ENCODE measurements around the gene KIAA1191.
"Not testable (repeated sequence)": the region's sequence is repeated elsewhere in the genome, so short reads cannot be mapped to it uniquely, and the experiment has no call there.

KIAA1191 gene

DNA sequence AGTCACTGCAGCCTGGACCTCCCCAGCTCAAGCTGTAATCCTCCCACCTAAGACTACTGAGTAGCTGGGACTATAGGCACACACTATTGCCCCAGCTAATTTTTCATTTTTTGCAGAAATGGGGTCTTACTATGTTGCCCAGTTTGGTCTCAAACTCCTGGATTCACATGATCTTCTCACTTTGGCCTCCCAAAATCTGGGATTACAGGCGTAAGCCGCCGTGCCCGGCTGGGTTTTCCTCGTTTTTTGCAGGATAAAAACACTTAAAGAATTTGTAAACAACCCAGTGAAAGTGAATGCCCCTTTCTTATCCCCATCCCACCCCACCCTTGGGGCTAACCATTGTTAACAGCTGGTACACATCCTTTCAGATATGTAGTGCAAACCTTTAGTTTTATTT is 47.0 kb upstream of the KIAA1191 start:
- no peaks in the 10 kb centered on the region for H3F3A ChIP-seq (ENCODE audit: low read depth)
- no peaks in the 10 kb centered on the region for H3K79me2 ChIP-seq (ENCODE audit: insufficient read depth, low read length)

DNA sequence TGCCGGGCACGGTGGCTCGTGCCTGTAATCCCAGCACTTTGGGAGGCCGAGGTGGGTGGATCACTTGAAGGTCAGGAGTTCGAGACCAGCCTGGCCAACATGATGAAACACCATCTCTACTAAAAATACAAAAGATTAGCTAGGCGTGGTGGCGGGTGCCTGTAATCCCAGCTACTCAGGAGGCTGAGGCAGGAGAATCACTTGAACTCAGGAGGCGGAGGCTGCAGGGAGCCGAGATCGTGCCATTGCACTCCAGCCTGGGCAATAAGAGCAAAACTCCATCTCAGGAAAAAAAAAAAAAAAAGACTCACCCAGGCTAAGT is 46.6 kb upstream of the KIAA1191 start:
- H3K9ac ChIP-seq (ENCODE audit: low read depth, low read length, poor library complexity, severe bottlenecking); H3K4me2 ChIP-seq (ENCODE audit: low read depth, low read length, poor library complexity, severe bottlenecking); H3K9me3 ChIP-seq (ENCODE audit: insufficient read depth, low read depth, low read length); H3K27me3 ChIP-seq (ENCODE audit: insufficient read depth, low read length, poor library complexity, severe bottlenecking); H3K9me2 ChIP-seq (replicated peaks; ENCODE audit: low read depth, low read length); H3F3A ChIP-seq (ENCODE audit: low read depth); H3K79me2 ChIP-seq (ENCODE audit: insufficient read depth, low read length); H4K20me1 ChIP-seq (ENCODE audit: insufficient read depth, low read length, poor library complexity, severe bottlenecking); H3K4me1 ChIP-seq (ENCODE audit: insufficient read depth, low read length, poor library complexity, severe bottlenecking); H3K36me3 ChIP-seq (ENCODE audit: insufficient read depth, low read length); H2AFZ ChIP-seq (ENCODE audit: low read length); H3K4me3 ChIP-seq (ENCODE audit: low read length, poor library complexity, severe bottlenecking): not testable (repeated sequence)

More for the DNA sequence above, 47.0 kb upstream of the KIAA1191 start:
- TF ChIP-seq, protein P1, sequence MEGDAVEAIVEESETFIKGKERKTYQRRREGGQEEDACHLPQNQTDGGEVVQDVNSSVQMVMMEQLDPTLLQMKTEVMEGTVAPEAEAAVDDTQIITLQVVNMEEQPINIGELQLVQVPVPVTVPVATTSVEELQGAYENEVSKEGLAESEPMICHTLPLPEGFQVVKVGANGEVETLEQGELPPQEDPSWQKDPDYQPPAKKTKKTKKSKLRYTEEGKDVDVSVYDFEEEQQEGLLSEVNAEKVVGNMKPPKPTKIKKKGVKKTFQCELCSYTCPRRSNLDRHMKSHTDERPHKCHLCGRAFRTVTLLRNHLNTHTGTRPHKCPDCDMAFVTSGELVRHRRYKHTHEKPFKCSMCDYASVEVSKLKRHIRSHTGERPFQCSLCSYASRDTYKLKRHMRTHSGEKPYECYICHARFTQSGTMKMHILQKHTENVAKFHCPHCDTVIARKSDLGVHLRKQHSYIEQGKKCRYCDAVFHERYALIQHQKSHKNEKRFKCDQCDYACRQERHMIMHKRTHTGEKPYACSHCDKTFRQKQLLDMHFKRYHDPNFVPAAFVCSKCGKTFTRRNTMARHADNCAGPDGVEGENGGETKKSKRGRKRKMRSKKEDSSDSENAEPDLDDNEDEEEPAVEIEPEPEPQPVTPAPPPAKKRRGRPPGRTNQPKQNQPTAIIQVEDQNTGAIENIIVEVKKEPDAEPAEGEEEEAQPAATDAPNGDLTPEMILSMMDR (conservative IDR thresholded peaks at IDR 0.05; ENCODE audit: low read length), result no peak
- TF ChIP-seq EZH2phosphoT487 (IDR thresholded peaks at IDR 0.05; ENCODE audit: borderline replicate concordance), result no peak
- H3K4me2 ChIP-seq (ENCODE audit: low read depth, low read length, poor library complexity, severe bottlenecking), result no peak overlapping the region
- no peak overlapping the region for H3K4me3 ChIP-seq (ENCODE audit: low read length, poor library complexity, severe bottlenecking)
- no peaks in the 10 kb centered on the region for H3K36me3 ChIP-seq (ENCODE audit: insufficient read depth, low read length)
- no peaks in the 10 kb centered on the region for H3K9me3 ChIP-seq (ENCODE audit: insufficient read depth, low read depth, low read length)
- H4K20me1 ChIP-seq (ENCODE audit: insufficient read depth, low read length, poor library complexity, severe bottlenecking), result no peaks in the 10 kb centered on the region
- H3K27me3 ChIP-seq (ENCODE audit: insufficient read depth, low read length, poor library complexity, severe bottlenecking), result no peaks in the 10 kb centered on the region
- H2AFZ ChIP-seq (ENCODE audit: low read length), result no peak overlapping the region
- H3K9ac ChIP-seq (ENCODE audit: low read depth, low read length, poor library complexity, severe bottlenecking), result no peak overlapping the region
- H3K9me2 ChIP-seq (replicated peaks; ENCODE audit: low read depth, low read length), result no peaks in the 10 kb centered on the region
- no peaks in the 10 kb centered on the region for H3K4me1 ChIP-seq (ENCODE audit: insufficient read depth, low read length, poor library complexity, severe bottlenecking)

DNA sequence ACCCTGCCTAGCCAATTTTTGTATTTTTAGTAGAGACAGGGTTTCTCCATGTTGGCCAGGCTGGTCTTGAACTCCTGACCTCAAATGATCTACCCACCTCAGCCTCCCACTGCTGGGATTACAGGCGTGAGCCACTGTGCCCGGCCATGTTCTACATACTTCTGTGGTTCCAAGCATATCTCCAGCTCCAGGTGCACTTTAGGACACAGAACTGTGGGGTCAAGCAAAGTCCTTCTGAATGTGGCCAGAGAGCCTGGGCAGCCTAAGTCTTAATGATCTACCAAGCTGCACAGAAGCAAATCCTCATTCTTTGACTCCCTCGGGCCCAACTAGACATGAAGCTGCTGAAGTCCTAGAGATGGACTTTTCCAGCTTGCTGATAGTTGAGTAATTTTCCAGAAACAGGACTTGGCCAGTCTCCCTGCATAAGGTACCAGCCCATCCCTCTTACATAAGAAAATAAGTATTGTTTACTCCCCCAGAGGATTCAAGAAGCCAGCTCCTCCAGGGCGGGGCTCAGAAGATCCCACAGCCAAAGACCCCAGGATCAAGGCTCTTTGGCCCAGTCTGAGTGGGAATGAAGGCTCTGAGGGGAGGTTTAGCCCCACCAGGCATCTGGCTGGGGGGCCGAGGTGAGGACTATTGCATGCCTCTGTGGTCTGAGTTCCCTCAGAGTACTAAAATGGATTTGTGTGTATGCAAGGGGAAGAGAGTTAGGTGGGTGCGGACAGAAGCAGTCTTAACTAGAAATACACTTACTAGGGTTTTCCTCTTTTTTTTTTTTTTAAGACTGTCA is 46.1 kb upstream of the KIAA1191 start:
- Histone ChIP-seq H4K20me1 (ENCODE audit: insufficient read depth, low read length, poor library complexity, severe bottlenecking) (no peaks in the 10 kb centered on the region), H2AFZ (ENCODE audit: low read length) (no peak overlapping the region), H3K4me1 (ENCODE audit: insufficient read depth, low read length, poor library complexity, severe bottlenecking) (no peaks in the 10 kb centered on the region), H3K4me2 (ENCODE audit: low read depth, low read length, poor library complexity, severe bottlenecking) (no peak overlapping the region), H3K9me3 (ENCODE audit: insufficient read depth, low read depth, low read length) (no peaks in the 10 kb centered on the region), H3K4me3 (ENCODE audit: low read length, poor library complexity, severe bottlenecking) (no peak overlapping the region), H3K36me3 (ENCODE audit: insufficient read depth, low read length) (no peaks in the 10 kb centered on the region), H3K9ac (ENCODE audit: low read depth, low read length, poor library complexity, severe bottlenecking) (no peak overlapping the region), H3K27me3 (ENCODE audit: insufficient read depth, low read length, poor library complexity, severe bottlenecking) (no peaks in the 10 kb centered on the region), H3K79me2 (ENCODE audit: insufficient read depth, low read length) (no peaks in the 10 kb centered on the region), H3K9me2 (replicated peaks; ENCODE audit: low read depth, low read length) (no peaks in the 10 kb centered on the region), H3F3A (ENCODE audit: low read depth) (no peaks in the 10 kb centered on the region)
- TF ChIP-seq, protein P1 (conservative IDR thresholded peaks at IDR 0.05; ENCODE audit: low read length), result no peak
- no peak for TF ChIP-seq EZH2phosphoT487 (IDR thresholded peaks at IDR 0.05; ENCODE audit: borderline replicate concordance)

- Histone ChIP-seq H3K9me3 (ENCODE audit: insufficient read depth, low read depth, low read length) (no peaks in the 10 kb centered on the region), H4K20me1 (ENCODE audit: insufficient read depth, low read length, poor library complexity, severe bottlenecking) (no peaks in the 10 kb centered on the region), H3K79me2 (ENCODE audit: insufficient read depth, low read length) (no peaks in the 10 kb centered on the region), H3K9me2 (replicated peaks; ENCODE audit: low read depth, low read length) (no peaks in the 10 kb centered on the region), H2AFZ (ENCODE audit: low read length) (no peak overlapping the region), H3K36me3 (ENCODE audit: insufficient read depth, low read length) (no peaks in the 10 kb centered on the region), H3F3A (ENCODE audit: low read depth) (no peaks in the 10 kb centered on the region), H3K4me2 (ENCODE audit: low read depth, low read length, poor library complexity, severe bottlenecking) (no peak overlapping the region), H3K4me3 (ENCODE audit: low read length, poor library complexity, severe bottlenecking) (no peak overlapping the region), H3K9ac (ENCODE audit: low read depth, low read length, poor library complexity, severe bottlenecking) (no peak overlapping the region), H3K4me1 (ENCODE audit: insufficient read depth, low read length, poor library complexity, severe bottlenecking) (no peaks in the 10 kb centered on the region), H3K27me3 (ENCODE audit: insufficient read depth, low read length, poor library complexity, severe bottlenecking) (no peaks in the 10 kb centered on the region)
- TF ChIP-seq, protein P1 (conservative IDR thresholded peaks at IDR 0.05; ENCODE audit: low read length), result no peak
- TF ChIP-seq EZH2phosphoT487 (IDR thresholded peaks at IDR 0.05; ENCODE audit: borderline replicate concordance), result no peak
Observed at GRCh38 chr5:176406436-176407052, 45.0 kb upstream of the KIAA1191 start.

Data from Loucy (cell line).